KMS-11 (cell line): ENCODE measurements around the gene ERC2.

ENCODE experiments used
- H2AFZ ChIP-seq: fragments of 200-600 bp; sonication (generic); 2 replicates; pipeline ENCODE4 v1.6.1; 2016; ENCODE audit warnings: antibody characterized with exemption, mixed run types, low read depth
- H3K27ac ChIP-seq: fragments of 200-600 bp; sonication (generic); 2 replicates; pipeline ENCODE4 v1.6.1; 2016; ENCODE audit warnings: mild to moderate bottlenecking, mixed run types
- H3K27me3 ChIP-seq: fragments of 200-600 bp; sonication (generic); 2 replicates; pipeline ENCODE4 v1.6.1; 2017; ENCODE audit warnings: mild to moderate bottlenecking, low read depth, mixed run types, moderate library complexity; ENCODE audit not compliant: insufficient read depth
- H3K36me3 ChIP-seq: fragments of 200-600 bp; sonication (generic); 2 replicates; pipeline ENCODE4 v1.6.1; 2017; ENCODE audit warnings: mild to moderate bottlenecking, mixed run types; ENCODE audit not compliant: insufficient read depth
- H3K4me1 ChIP-seq: fragments of 200-600 bp; sonication (generic); 2 replicates; pipeline ENCODE4 v1.6.1; 2016; ENCODE audit warnings: mild to moderate bottlenecking, low read depth, mixed run types; ENCODE audit not compliant: poor library complexity, severe bottlenecking
- H3K4me2 ChIP-seq: fragments of 200-600 bp; sonication (generic); 2 replicates; pipeline ENCODE4 v1.7.0; 2016; ENCODE audit warnings: mild to moderate bottlenecking, mixed run types
- H3K4me3 ChIP-seq: fragments of 200-600 bp; sonication (generic); IDR thresholded peaks from 2 replicates; pipeline ENCODE4 v1.6.1; 2017; ENCODE audit warnings: low read depth, low read length, mixed read lengths; ENCODE audit not compliant: insufficient read depth
- H3K79me2 ChIP-seq: fragments of 200-600 bp; sonication (generic); 2 replicates; pipeline ENCODE4 v1.6.1; 2016; ENCODE audit warnings: low read depth, mixed run types; ENCODE audit not compliant: insufficient read depth
- H3K9ac ChIP-seq: fragments of 200-600 bp; sonication (generic); 2 replicates; pipeline ENCODE4 v1.6.1; 2016; ENCODE audit warnings: mild to moderate bottlenecking, mixed run types
- H4K20me1 ChIP-seq: fragments of 200-600 bp; sonication (generic); 2 replicates; pipeline ENCODE4 v1.6.1; 2016; ENCODE audit warnings: mild to moderate bottlenecking, mixed run types; ENCODE audit not compliant: insufficient read depth
- CTCF ChIP-seq: fragments of 200-600 bp; sonication (generic); conservative IDR thresholded peaks from 2 replicates; pipeline ENCODE4 v1.6.1; 2017; ENCODE audit warnings: low read depth, mild to moderate bottlenecking, antibody characterized with exemption, low read length, moderate library complexity, mixed read lengths

Gene ERC2

GRCh38 chr3:55716044-55716443 is 752.2 kb downstream of the ERC2 start:
- Histone ChIP-seq H3K27me3 (no peaks in the 10 kb centered on the region), H2AFZ (no peak overlapping the region), H4K20me1 (no peaks in the 10 kb centered on the region), H3K79me2 (no peaks in the 10 kb centered on the region), H3K36me3 (no peaks in the 10 kb centered on the region), H3K9ac (no peak overlapping the region), H3K4me1 (no peaks in the 10 kb centered on the region), H3K4me2 (no peak overlapping the region), H3K27ac (no peak overlapping the region), H3K4me3 (no peak overlapping the region)
- TF ChIP-seq CTCF = no peak

DNA sequence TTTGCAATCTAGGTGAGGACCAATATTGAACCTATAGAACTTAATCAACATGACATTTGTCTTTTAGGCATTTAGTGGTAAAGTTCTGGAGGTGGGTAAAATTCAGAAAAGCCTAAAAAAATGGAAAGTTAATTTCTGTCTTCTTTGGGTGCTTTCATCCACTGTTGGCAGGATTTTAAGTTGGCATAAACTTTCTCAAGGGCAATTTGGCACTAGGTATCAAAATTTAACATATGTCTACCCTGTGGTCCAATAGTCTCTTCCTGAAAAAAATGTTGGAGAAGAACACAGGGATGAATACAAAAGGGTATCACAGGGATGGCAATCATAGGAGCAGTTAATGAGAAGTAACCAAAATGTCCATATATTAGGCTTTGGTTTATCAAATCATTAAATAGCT is 754.2 kb downstream of the ERC2 start:
- no peaks in the 10 kb centered on the region for H3K79me2 ChIP-seq
- H3K4me3 ChIP-seq = no peak overlapping the region
- no peaks in the 10 kb centered on the region for H3K4me1 ChIP-seq
- H3K36me3 ChIP-seq = no peaks in the 10 kb centered on the region
- H3K4me2 ChIP-seq = no peak overlapping the region
- H3K9ac ChIP-seq = no peak overlapping the region
- no peak for TF ChIP-seq CTCF
- H3K27me3 ChIP-seq = no peaks in the 10 kb centered on the region
- no peak overlapping the region for H3K27ac ChIP-seq
- no peak overlapping the region for H2AFZ ChIP-seq
- H4K20me1 ChIP-seq = no peaks in the 10 kb centered on the region

GRCh38 chr3:55711646-55712045 is 756.6 kb downstream of the ERC2 start:
- no peaks in the 10 kb centered on the region for H3K27me3 ChIP-seq
- H3K27ac ChIP-seq = no peak overlapping the region
- H4K20me1 ChIP-seq = no peaks in the 10 kb centered on the region
- no peak overlapping the region for H3K4me2 ChIP-seq
- no peak overlapping the region for H3K9ac ChIP-seq
- H3K4me1 ChIP-seq = no peaks in the 10 kb centered on the region
- no peak for TF ChIP-seq CTCF
- no peaks in the 10 kb centered on the region for H3K79me2 ChIP-seq
- no peak overlapping the region for H2AFZ ChIP-seq
- no peaks in the 10 kb centered on the region for H3K36me3 ChIP-seq
- H3K4me3 ChIP-seq = no peak overlapping the region

GRCh38 chr3:55709411-55710012 is 758.8 kb downstream of the ERC2 start:
- H3K79me2 ChIP-seq = no peaks in the 10 kb centered on the region
- H3K4me2 ChIP-seq = no peak overlapping the region
- H2AFZ ChIP-seq = no peak overlapping the region
- no peaks in the 10 kb centered on the region for H3K36me3 ChIP-seq
- no peaks in the 10 kb centered on the region for H4K20me1 ChIP-seq
- H3K4me1 ChIP-seq = no peaks in the 10 kb centered on the region
- no peak overlapping the region for H3K27ac ChIP-seq
- no peak for TF ChIP-seq CTCF
- no peaks in the 10 kb centered on the region for H3K27me3 ChIP-seq
- H3K9ac ChIP-seq = no peak overlapping the region
- no peak overlapping the region for H3K4me3 ChIP-seq
